NCI-H69 (cell line): ENCODE data around the gene STS.

ENCODE experiments used
- DNase-seq: peaks from one replicate; lab custom pipeline; 2025; lab: John Stamatoyannopoulos, UW

The STS gene, protein sequence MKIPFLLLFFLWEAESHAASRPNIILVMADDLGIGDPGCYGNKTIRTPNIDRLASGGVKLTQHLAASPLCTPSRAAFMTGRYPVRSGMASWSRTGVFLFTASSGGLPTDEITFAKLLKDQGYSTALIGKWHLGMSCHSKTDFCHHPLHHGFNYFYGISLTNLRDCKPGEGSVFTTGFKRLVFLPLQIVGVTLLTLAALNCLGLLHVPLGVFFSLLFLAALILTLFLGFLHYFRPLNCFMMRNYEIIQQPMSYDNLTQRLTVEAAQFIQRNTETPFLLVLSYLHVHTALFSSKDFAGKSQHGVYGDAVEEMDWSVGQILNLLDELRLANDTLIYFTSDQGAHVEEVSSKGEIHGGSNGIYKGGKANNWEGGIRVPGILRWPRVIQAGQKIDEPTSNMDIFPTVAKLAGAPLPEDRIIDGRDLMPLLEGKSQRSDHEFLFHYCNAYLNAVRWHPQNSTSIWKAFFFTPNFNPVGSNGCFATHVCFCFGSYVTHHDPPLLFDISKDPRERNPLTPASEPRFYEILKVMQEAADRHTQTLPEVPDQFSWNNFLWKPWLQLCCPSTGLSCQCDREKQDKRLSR

DNA sequence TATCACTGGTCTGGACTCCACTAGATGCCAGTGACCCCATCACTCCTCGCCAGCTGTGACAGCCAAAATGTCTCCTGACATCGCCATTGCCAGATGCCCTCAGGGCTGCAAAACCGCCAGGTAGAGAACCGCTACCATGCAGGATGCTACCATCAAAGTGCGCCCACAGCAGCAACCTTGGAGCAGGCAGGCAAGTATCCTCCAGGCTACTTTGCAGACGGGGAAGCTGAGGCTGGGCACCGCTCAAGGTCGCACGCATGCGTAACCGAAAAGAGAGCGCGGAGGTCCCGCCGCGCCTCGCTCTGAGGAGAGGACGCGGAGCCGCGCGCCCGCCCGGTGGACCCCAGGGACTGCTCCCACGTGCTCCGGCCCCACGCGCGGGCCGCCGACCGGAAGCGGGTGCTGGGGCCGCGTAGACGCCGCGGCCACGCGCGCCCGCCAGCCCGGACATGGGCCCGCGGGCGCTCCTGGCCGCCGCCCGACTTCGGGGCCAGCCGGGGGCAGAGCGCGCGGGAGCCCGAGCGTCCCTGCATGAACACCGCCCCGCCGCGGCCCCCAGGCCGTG, at the start of gene STS:
STS (plus strand) TSS at position 300 of the 565 bp plus-strand sequence. CDS start 105,488 bp downstream, outside the sequence.
- peak; percentile 83 for DNase-seq

DNA sequence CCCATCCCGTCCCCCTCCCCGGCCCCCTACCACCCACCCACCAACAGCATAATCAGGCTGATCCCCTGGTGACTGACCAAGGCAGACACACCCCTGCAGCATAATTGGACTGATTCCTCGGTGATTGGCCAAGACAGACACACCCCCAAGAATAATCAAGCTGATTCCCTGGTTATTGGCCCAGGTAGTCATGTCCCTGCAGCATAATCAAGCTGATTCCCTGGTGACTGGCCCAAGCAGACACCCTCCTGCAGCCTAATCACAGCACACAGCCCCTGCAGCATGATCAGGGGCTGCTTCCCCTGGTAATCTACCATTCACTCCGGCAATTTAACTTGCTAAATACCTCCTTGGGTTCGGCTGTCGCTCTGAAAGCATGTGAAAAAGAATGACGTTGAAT, 47.5 kb upstream of the STS start:
- no peak for DNase-seq

DNA sequence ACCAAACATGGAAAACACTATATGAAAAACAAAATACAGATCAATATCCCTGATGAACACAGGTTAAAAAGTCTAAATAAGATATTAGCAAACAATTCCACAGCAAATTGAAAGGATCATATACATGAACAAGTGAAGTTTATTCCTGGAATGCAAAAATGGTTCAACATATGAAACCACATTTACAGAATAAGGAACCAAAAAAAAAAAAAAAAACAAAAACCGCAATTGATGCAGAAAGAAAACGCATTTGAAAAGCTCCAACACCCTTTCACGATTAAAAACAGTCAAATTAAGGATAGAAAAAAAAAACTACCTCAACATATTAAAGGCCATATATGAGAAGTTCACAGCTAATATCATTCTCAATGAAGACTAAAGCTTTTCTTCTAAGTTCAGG, 45.4 kb upstream of the STS start:
- DNase-seq, result no peak

DNA sequence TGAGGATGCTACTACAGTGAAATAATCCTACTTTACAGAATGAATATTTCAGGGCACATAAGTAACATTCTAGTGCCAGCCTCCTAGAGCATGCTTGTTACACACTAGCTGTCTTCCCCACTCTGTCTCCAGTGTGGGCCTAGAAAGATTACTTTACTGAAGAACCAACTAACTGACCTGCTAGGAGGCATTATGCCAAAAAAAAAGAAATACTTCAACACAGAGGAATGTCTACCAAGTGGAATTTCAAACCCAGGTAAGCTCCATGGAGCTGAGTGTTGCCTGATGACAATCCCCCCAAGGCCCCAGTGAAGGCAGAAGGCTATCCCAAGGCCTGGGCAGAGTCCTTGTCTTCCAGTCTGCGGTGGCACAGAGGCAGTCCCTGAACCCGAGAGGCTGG, 40.9 kb upstream of the STS start:
- DNase-seq, result no peak

DNA sequence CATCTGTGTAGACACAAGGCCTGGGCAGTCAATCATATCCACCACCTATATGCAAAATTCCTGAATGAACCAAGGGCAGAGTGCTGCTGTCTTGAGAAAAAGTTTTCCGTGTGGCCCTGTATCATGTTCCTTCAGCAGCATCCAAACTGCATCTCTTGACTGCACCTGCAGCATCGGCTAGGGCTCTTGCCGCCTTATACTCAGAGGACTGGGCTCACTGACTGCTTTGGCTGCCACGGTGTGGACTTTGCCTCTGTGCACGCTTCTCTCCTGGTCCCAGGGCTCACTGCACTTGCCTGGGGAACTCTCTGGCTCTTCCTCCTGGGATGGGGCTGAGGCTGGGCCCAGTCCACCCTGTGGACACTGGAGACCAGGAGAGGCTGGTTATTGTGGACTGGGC, 39.5 kb upstream of the STS start:
- DNase-seq, result no peak

DNA sequence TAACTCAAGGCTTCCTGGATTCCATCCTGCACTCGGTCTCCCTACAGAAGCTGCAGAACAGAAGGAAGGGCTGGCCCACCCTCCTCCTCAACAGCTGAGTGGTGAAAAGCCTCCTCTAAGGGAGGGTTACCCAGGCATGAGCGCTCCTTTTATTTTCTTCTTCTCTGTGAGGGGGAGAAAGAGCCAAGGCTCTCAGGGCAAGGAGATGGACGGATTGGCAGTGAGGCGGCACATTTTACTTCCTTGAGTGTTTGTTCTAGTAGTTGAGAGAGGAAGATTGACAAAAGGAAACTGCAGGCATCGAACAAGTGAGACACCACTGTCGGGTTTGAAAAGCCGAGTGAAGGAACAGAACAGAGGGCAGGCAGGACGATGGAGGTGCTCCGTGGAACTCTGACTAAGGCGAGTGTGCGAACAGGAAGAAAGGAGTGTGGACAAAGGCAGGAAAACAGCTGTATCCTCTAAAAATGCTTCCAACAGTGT, 38.4 kb upstream of the STS start:
- DNase-seq, result peak; percentile 27

DNA sequence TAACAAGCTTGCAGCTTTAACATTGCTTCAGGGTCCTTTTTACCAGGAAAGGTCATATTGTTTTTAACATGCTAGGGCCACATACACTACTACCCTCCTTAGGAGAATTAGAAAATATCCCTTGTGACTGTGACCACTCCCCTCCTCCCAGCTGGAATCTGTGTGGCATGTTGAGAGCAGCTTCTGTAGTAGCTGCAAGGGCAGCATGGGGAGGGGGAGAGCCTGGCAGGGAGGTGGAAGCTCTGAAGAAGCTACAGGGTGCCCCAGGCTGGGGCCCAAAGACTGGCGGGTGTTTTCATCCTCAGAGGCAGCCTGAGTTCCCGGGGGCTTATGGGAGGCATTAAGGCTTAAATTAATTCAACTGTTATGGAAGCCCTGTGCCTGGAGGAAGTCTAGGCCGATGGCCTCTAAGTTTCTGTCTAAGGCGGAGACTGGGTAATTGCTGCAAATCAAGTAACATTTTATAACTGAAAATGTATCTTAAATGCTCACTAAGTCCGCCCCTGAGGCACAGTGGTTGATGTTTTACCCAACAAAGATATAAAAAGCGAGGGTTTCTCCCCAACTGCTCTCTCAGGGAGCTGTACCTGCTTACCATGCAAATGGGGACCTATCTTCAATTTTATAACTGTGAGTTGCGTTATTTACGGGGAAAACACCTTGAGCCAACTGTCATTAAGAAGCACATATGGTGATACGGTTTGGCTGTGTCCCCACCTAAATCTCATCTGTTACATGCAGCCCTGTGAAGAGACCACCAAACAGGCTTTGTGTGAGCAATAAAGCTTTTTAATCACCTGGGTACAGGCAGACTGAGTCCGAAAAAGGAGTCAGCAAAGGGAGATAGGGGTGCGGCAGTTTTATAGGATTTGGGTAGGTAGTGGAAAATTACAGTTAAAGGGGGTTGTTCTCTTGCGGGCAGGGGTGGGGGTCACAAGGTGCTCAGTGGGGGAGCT, 37.4 kb upstream of the STS start:
- DNase-seq, result peak; percentile 73

DNA sequence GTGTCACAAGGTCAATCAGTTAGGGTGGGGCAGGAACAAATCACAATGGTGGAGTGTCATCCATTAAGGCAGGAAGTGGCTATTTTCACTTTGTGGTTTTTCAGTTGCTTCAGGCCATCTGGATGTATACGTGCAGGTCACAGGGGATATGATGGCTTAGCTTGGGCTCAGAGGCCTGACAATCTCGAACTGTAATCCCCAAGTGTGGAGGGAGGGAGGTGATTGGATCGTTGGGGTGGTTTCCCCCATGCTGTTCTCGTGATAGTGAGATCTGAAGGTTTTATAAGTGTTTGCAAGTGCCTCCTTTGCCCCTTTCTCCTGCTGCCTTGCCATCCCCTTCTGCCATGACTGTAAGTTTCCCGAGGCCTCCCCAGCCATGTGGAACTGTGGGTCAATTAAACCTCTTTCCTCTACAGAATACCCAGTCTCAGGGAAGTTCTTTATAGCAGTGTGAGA, 36.7 kb upstream of the STS start:
- DNase-seq, result peak; percentile 67

DNA sequence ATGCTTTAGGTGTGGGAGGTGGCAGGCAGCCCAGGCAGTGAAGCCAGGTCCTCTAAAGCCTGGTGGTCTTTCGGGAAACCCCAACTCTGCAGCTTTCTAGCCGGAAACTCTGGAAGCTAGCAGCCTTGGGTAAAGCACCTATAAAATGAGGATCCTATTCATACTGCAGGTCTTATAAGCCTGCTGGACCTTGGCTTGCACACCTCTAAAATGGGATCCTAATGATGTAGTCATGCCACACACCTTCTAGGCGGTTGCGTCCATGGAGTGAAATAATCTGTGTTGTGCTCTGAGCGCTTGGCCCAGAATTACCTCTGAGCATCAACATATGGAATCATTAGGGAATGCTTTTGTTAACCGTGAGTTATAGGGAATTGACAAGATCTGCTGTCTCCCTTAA, 36.0 kb upstream of the STS start:
- DNase-seq, result peak; percentile 91

DNA sequence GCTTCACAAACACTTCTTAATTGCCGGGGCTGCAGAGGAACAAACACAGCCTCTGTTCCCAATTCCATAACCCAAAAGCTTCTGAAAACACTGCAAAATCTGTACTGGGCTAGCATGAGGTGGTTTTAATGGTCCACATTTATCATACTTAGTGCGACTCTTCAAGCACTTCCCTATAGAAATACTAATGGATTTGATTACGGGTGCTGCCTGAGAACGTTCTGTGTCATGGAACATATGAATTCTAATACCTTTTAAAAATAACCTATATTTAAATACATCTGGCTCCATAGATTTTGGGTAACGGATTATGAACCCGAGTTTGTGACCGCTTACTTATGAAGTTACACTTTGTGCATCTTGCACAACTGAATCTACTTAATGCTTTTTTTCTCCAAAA, 35.4 kb upstream of the STS start:
- DNase-seq, result peak; percentile 91

DNA sequence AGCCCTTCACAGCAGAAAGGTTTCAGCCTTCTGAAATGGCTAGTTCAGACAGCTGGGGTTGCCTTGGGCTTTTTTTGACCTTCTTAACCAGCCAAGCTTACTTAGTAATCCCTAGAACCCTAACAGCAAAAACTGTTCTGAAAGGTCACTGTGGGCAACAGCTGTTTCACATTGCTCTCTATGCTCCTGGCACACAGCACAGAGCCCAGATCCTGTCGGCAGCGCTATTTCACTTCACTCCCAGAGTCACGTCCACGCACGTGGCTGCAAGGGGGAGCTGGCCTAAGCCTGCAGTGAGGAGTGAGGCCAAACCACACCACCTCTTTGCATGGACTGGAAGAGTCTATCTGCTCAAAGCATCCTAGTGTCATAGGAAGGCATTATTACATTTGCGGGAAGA, 32.0 kb upstream of the STS start:
- DNase-seq, result peak; percentile 4

DNA sequence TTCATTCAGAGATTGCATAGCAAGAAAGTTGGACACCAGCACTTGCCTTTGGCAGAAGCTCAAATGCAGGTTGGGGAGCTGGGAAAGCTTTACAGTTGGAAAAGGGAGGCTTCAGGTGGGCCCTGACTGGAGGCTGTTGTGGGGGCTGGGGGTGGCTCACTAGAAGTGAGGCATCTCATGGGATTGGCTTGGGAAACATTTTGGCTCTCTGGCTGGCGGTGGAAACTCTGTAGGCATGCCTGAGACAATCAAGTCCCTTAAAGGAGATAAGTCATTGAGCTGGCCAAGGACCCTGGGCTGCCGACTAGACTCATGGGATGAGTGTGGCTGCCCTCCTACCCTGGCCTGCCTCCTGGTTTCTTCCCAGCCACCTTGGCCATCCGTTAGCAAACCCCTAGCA, 31.4 kb upstream of the STS start:
- DNase-seq, result no peak

DNA sequence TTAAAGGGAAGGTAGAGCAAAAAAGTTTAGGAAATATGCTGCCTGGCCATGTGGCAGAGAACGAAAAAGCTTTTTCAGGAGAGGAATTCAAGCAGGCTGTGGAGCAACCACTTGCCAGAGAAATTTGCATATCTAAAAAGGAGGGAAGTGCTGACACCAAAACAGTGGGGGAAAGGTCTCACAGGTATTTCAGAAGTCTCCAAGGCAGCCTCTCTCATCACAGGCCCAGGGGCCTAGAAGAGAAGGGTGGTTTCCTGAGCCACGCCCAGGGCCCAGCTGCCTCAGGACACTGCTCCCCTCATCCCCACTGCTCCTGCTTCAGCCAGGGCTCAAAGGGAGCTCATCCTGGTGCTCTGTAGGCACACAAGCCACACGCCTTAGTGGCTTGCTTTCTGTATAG, 29.9 kb upstream of the STS start:
- peak; percentile 2 for DNase-seq

DNA sequence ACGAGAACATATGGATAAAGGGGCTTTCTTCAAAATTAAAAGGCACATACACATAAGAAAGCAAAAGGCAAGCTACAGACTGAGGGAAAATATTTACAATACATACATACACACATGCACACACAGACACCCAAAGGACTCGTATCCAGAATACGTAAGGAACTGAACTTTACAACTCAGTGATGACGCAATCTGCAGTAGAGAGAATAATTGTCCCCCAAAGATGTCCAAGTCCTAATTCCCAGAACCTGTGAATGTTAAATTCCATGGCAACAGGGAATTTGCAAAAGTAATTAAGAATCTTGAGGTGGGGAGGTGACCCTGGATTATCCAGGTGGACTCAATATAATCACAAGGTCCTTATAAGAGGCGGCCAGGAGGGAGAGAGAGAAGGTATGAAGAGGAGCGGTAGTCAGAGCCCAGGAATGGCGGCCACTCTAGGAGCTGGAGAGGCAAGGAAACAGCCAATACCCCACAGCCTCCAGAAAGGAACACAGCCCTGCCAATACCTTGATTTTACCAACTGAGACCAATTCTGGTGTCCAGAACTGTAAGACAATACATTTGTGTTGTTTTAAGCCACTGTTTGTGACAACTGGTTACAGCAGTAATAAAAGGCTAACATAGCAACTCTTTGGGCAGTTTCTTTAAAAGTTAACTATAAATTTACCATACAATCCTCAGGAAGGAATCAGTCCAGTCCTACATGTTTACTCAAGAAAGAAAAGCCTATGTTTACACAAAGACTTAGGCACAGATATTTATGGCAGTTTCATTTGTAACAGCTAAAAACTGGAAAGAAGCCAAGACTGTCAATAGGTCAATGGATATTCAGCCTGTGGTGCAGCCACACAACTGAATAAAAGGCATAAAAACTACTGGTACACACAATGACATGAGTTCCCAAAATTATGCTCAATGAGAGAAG, 27.3 kb upstream of the STS start:
- DNase-seq, result peak; percentile 87

DNA sequence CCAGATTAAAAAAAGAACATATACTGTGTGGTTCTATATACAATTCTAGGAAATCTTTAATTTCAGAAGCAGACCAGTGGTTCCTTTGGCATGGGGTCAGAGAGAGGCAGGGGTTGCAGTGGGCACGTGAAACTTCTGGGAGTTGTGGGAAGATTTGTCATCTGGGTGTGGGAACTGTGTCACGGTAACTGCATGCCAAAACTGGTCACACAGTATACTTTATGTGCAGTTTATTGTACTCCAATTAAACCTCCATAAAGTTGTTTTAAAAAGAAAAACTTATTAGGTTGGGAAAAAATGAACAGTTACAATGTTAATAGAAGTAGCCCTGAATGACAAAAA, 26.7 kb upstream of the STS start:
- DNase-seq, result peak; percentile 63

DNA sequence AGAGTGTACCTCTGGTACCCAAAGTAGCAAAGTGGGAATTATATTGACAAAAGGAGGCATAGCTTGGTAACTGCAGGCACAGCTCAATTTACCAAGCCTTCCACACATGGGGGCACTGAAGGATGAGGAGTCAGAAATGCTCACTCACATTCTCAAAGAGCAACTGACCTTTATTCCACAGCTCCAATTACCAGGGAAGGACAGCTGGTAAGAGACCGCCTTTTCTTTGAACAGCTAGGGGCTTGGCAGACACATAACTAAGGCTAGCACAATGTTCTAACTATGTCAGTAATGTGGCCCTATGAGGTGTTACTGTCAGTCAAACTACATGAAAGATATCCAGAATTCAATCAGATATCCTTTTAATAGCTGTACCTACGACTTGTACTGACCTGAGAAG, 20.5 kb upstream of the STS start:
- DNase-seq, result peak; percentile 77

DNA sequence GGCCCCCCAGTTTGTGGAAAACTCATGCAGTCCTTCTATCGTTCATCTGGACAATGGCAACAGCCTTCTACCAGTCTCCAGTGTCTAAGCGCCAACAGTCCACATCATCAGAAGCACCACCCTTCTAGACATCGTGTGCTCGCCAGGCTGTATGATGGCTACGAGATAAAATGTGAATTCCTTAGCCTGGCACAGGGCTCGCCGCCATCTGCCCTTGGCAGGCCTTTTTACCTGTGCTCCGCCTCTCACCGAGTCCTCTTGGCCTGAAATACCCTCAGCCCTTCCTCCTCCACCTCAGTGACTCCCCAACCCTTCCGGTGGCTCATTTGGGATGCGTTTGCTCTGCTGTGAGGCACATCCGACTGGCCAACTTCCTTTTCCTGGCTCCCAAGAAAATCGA, 15.9 kb upstream of the STS start:
- no peak for DNase-seq

DNA sequence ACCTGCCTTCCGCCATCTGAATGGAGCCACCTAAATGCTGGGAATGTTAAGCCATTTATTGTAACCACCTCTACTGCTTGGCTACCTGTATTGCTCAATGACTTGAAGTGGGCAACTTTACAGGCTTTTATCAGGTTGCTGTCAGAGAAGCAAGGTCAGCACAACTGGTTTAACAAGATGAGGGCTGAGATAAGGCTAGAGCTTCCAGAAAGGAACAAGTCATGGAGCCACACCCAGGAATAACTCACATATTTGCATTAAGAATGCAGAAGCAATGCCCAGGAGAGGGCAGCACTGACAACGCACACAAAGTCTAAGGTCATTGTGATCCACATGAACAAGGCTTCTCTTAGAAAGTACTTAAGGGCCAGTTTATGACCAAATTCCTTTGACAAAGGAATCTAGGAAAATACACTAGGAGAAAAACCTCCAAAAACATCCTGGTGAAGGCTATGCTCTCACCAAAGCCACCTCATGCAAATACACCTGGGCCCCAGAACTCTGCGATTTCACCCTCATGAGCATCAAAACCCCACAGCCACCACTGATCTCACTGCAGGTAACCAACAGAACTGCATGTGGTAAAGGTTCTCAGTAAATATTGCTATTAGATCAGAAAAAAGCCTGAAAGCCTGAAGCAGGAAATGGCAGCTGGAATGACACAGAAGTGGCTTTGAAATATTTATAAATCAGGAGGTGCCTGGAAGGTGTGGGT, 15.0 kb upstream of the STS start:
- DNase-seq, result peak; percentile 77

DNA sequence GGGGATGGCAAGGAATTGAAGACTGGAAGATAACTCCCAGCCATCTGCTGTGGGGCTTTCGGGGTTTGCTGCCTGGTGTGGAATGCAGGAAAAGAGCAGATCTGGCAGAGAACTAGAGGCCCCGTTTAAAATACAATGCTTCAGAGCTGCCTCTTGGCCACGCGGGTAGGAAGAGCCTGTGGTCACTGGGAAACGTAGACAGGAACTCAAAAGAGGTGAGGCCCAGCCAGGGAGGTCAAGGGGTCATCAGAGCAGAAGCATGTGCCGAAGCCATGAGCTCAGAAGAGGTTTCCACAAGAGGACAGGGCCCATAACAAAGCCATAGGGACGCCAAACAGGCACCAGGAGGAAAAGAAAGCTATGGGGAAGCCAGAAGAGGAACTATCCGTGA, 14.5 kb upstream of the STS start:
- no peak for DNase-seq

DNA sequence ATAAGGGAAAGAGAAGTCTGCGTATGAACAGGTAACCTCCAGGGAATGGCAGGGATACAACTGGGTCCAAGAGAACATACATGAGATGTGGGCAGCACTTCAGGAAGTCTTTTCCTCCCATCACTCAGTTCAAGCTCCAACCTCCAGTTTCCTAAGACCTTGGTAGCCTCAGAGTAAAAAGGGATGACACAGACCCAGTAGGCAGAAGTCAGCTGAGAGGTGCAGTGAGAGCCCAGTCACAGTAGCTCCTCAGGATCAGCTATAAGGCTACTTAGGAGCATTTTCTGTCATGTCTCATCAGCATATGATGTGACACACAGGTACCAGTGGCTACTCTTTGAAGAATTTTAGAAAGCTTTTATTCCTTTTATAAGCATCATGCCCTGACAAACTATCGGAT, 12.5 kb upstream of the STS start:
- DNase-seq, result peak; percentile 6
